K562 (cell line): ENCODE results near the gene PEDS1. TPM values are rescaled to one million over a fixed set of nuclear protein-coding genes. Genes with fewer than 3 reads are reported as not detected.

ENCODE experiments used
- ASH1L ChIP-seq: fragments of 450-650 bp; IDR thresholded peaks from 2 replicates; pipeline ENCODE4 v1.6.1; 2018; ENCODE audit warnings: borderline replicate concordance, mild to moderate bottlenecking, low read depth; ENCODE audit not compliant: partially characterized antibody
- CBX8 ChIP-seq: fragments of 200-600 bp; sonication (generic); IDR thresholded peaks from 2 replicates; pipeline ENCODE4 v1.6.1; 2012; ENCODE audit warnings: borderline replicate concordance, mixed run types, low read depth, mild to moderate bottlenecking, moderate library complexity, mixed read lengths, low read length, control low read depth, inconsistent platforms; ENCODE audit not compliant: poor library complexity, severe bottlenecking; ENCODE audit errors: extremely low read depth
- FOSL1 ChIP-seq: fragments of 200-800 bp; sonication (Bioruptor generic); conservative IDR thresholded peaks from 2 replicates; pipeline ENCODE4 v1.6.1; 2016; ENCODE audit warnings: missing genetic modification characterization, missing compliant biosample characterization
- FUS ChIP-seq: fragments of 200-400 bp; formaldehyde crosslinking; optimal IDR thresholded peaks from 2 replicates; pipeline ENCODE3; 2017; ENCODE audit warnings: low read depth, low read length
- GMEB1 ChIP-seq: fragments of 250-450 bp; sonication (Bioruptor Pico); IDR thresholded peaks from 2 replicates; pipeline ENCODE4 v1.4.0; 2020; ENCODE audit warnings: mild to moderate bottlenecking
- HINFP ChIP-seq: fragments of 450-650 bp; conservative IDR thresholded peaks from 2 replicates; pipeline ENCODE4 v1.6.1; 2016; ENCODE audit warnings: missing genetic modification characterization, low read depth, mild to moderate bottlenecking, control low read depth, missing compliant biosample characterization
- HOXB6 ChIP-seq: fragments of 250-450 bp; sonication (Bioruptor Pico); IDR thresholded peaks from 2 replicates; pipeline ENCODE4 v1.5.1; 2022; ENCODE audit warnings: mild to moderate bottlenecking, borderline replicate concordance
- ILK ChIP-seq: fragments of 450-650 bp; IDR thresholded peaks from 2 replicates; pipeline ENCODE4 v1.6.1; 2016; ENCODE audit warnings: missing genetic modification characterization, low read depth, mild to moderate bottlenecking, missing compliant biosample characterization, moderate library complexity, borderline replicate concordance
- MCM7 ChIP-seq, 2 experiments: fragments of 450-650 bp; IDR thresholded peaks; 2 replicates each; pipeline ENCODE4 v1.6.1; 2016 to 2018
- RAD51 ChIP-seq: fragments of 450-650 bp; IDR thresholded peaks from 2 replicates; pipeline ENCODE4 v1.7.1; 2016; ENCODE audit warnings: low read depth, mild to moderate bottlenecking, borderline replicate concordance
- TAF9B ChIP-seq: fragments of 450-650 bp; IDR thresholded peaks from 2 replicates; pipeline ENCODE4 v1.6.1; 2018; ENCODE audit warnings: mild to moderate bottlenecking; ENCODE audit not compliant: partially characterized antibody
- TOE1 ChIP-seq, 2 experiments: fragments of 450-650 bp in 1 of 2; sonication (generic) in 1 of 2; formaldehyde crosslinking in 1 of 2; IDR thresholded peaks; 2 replicates each; pipeline versions ENCODE4 v1.7.1 to v1.8.0; 2016 to 2022; ENCODE audit warnings: borderline replicate concordance in 2 of 2, mild to moderate bottlenecking in 2 of 2, antibody characterized with exemption in 1 of 2, inconsistent platforms in 1 of 2, low read depth in 1 of 2, missing genetic modification reagents in 1 of 2, moderate library complexity in 1 of 2
- USF2 ChIP-seq: sonication (generic); formaldehyde crosslinking; IDR thresholded peaks from 2 replicates; pipeline ENCODE4 v1.5.0; 2020; ENCODE audit warnings: missing genetic modification reagents
- ZNF695 ChIP-seq: fragments of 450-650 bp; formaldehyde crosslinking; IDR thresholded peaks from 2 replicates; pipeline ENCODE4 v1.4.0; 2020; ENCODE audit warnings: mild to moderate bottlenecking, moderate library complexity
- ZNF696 ChIP-seq: fragments of 250-450 bp; sonication (Bioruptor Pico); conservative IDR thresholded peaks from 2 replicates; pipeline ENCODE4 v1.4.0; 2020; ENCODE audit warnings: mild to moderate bottlenecking, moderate library complexity
- polyA plus RNA-seq, 8 experiments: library from polyadenylated mRNA; depleted of rRNA in 4 of 8; stranded (reverse) in 5 of 8; unstranded in 3 of 8; fragments of >200 nt; fragmentation: Nextera tagmentation in 2 of 8; fragmentation: Illumina TruSeq in 1 of 8; extraction: Ambion mirVana in 2 of 8; extraction: Trizol in 1 of 8; gene quantifications; 2 replicates each; pipeline versions ENCODE4 v1.2.1 to v1.2.3, GENCODE V29; 2011 to 2014; ENCODE audit warnings: inconsistent platforms in 1 of 8, missing spikeins in 1 of 8
- total RNA-seq, 7 experiments: library from RNA; depleted of rRNA in 6 of 7; stranded (reverse); fragments of >200 nt in 6 of 7; fragmentation: Illumina TruSeq in 2 of 7; extraction: Trizol in 2 of 7; gene quantifications; 2 replicates each; pipeline versions ENCODE4 v1.2.1 to v1.2.3, GENCODE V29; 2011 to 2021; ENCODE audit warnings: low replicate concordance in 1 of 7
- TF ChIP-seq, protein P1 (sequence below): fragments of 450-650 bp; IDR thresholded peaks from 2 replicates; pipeline ENCODE4 v1.6.1; 2018; ENCODE audit not compliant: partially characterized antibody

PEDS1 gene
- total and polyA plus RNA-seq, 9 of the 15 experiments (the other 6 are each of a cell fraction or from before 2014, with no cell fraction given): 2.9 to 38.5 (median 24.2) TPM

DNA sequence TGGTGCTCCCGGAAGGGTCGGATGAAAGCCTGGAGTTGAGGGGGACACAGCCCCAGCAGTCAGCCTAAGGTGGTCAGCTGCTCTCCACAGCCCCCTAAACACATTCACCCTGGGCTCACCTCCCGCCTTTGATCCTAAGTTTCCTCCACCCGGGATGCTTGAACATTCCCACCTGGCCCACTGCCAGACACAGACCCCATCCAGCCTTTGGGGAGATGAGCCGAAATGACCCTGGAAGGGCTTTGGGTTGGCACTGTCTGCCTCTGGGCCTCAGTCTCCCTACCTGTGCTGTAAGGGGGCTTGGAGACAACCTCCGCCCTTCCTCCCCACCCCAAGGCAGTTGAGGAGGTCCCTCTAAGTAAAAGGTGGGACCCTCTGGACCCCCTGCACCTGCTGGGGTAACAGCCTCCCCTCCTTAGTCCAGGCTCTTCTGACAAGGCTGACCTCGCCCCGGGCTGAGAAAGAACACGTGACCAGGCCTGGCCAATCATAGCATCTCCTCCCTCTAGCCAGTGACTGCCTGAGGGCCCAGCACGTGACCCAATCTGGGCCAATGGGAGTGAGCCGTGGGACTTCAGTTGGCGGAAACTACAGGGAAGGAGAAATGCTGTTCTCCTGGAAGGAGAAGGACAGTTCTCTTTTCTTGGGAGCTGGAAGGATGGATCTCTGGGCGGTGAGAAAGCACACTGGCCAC is 23.7 kb downstream of the PEDS1 start (continued):
- TF ChIP-seq, protein P1, sequence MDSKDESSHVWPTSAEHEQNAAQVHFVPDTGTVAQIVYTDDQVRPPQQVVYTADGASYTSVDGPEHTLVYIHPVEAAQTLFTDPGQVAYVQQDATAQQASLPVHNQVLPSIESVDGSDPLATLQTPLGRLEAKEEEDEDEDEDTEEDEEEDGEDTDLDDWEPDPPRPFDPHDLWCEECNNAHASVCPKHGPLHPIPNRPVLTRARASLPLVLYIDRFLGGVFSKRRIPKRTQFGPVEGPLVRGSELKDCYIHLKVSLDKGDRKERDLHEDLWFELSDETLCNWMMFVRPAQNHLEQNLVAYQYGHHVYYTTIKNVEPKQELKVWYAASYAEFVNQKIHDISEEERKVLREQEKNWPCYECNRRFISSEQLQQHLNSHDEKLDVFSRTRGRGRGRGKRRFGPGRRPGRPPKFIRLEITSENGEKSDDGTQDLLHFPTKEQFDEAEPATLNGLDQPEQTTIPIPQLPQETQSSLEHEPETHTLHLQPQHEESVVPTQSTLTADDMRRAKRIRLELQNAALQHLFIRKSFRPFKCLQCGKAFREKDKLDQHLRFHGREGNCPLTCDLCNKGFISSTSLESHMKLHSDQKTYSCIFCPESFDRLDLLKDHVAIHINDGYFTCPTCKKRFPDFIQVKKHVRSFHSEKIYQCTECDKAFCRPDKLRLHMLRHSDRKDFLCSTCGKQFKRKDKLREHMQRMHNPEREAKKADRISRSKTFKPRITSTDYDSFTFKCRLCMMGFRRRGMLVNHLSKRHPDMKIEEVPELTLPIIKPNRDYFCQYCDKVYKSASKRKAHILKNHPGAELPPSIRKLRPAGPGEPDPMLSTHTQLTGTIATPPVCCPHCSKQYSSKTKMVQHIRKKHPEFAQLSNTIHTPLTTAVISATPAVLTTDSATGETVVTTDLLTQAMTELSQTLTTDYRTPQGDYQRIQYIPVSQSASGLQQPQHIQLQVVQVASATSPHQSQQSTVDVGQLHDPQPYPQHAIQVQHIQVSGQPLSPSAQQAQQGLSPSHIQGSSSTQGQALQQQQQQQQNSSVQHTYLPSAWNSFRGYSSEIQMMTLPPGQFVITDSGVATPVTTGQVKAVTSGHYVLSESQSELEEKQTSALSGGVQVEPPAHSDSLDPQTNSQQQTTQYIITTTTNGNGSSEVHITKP: no peak
- TF ChIP-seq ZNF696 (CRISPR knock-in tag) (no peak), RAD51 (peak; percentile 98), ZNF695 (no peak), FUS (no peak), TAF9B (no peak), GMEB1 (no peak), CBX8 (no peak), ILK (tag) (no peak), MCM7 (IDR thresholded peaks at IDR 0.05) (no peak), ASH1L (peak; percentile 58), FOSL1 (tag) (no peak), HINFP (tag) (no peak), USF2 (peak; percentile 99), HOXB6 (CRISPR knock-in tag) (no peak), TOE1 (IDR thresholded peaks at IDR 0.05; ENCODE audit: borderline replicate concordance) (peak; percentile 96), TOE1 (CRISPR knock-in tag; IDR thresholded peaks at IDR 0.05; ENCODE audit: borderline replicate concordance, low read depth) (no peak)
